HEK293T (cell line): ENCODE results near the gene AOAH.

Experiments used
- BHLHE40 ChIP-seq: fragments of 450-650 bp; IDR thresholded peaks from 2 replicates; pipeline ENCODE4 v1.6.1; 2016; ENCODE audit warnings: mild to moderate bottlenecking, moderate library complexity, borderline replicate concordance
- FOXK2 ChIP-seq: fragments of 450-650 bp; IDR thresholded peaks from 2 replicates; pipeline ENCODE4 v1.6.1; 2016; ENCODE audit warnings: mild to moderate bottlenecking
- FOXM1 ChIP-seq: fragments of 450-650 bp; IDR thresholded peaks from 2 replicates; pipeline ENCODE4 v1.6.1; 2017; ENCODE audit warnings: mild to moderate bottlenecking, borderline replicate concordance
- SP1 ChIP-seq: fragments of 450-650 bp; IDR thresholded peaks from 2 replicates; pipeline ENCODE4 v1.6.1; 2017
- SUZ12 ChIP-seq: fragments of 450-650 bp; IDR thresholded peaks from 2 replicates; pipeline ENCODE4 v1.6.1; 2016; ENCODE audit warnings: mild to moderate bottlenecking
- ZNF384 ChIP-seq: fragments of 450-650 bp; IDR thresholded peaks from 2 replicates; pipeline ENCODE4 v1.6.1; 2016

- no peak for TF ChIP-seq FOXK2
- TF ChIP-seq FOXM1 = no peak
- no peak for TF ChIP-seq SUZ12
- TF ChIP-seq ZNF384 = no peak
- TF ChIP-seq SP1 = no peak
- no peak for TF ChIP-seq BHLHE40
Observed at GRCh38 chr7:36568452-36568849, 155.8 kb downstream of the AOAH start.
